GM21526 (cell line): ENCODE data around the gene RXRA.

ENCODE experiments used
- ATAC-seq: cut with Tn5 transposase; IDR thresholded peaks from one replicate; pipeline ENCODE4 v1.9.1; 2021; ENCODE audit warnings: moderate library complexity; ENCODE audit not compliant: unreplicated experiment, low FRiP score

Gene RXRA

GRCh38 chr9:134477927-134478326 lies 151.7 kb downstream of the RXRA start:
- ATAC-seq, result no peak

- no peak for ATAC-seq
Measured at GRCh38 chr9:134481762-134482161, 155.5 kb downstream of the RXRA start.

DNA sequence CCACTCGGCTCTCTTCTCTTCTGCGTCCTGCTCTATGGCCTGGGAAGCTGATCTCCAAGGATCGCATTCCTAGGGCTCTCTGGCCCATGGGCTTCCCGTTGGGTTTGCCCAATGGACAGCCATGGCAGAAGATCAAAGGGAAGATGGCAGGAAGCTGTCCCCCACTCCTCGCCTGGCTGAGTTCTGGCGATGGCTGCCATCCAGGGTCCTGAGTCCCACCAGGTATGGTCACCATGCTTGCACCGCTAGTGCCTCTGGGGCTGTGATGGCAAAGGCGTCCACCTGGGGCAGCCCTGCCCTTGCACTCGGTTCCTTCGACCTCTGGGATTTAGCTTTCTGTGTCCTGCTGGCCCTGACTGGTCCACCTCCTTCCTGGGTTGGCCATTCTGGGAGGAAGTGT lies 156.0 kb downstream of the RXRA start:
- ATAC-seq, result no peak

DNA sequence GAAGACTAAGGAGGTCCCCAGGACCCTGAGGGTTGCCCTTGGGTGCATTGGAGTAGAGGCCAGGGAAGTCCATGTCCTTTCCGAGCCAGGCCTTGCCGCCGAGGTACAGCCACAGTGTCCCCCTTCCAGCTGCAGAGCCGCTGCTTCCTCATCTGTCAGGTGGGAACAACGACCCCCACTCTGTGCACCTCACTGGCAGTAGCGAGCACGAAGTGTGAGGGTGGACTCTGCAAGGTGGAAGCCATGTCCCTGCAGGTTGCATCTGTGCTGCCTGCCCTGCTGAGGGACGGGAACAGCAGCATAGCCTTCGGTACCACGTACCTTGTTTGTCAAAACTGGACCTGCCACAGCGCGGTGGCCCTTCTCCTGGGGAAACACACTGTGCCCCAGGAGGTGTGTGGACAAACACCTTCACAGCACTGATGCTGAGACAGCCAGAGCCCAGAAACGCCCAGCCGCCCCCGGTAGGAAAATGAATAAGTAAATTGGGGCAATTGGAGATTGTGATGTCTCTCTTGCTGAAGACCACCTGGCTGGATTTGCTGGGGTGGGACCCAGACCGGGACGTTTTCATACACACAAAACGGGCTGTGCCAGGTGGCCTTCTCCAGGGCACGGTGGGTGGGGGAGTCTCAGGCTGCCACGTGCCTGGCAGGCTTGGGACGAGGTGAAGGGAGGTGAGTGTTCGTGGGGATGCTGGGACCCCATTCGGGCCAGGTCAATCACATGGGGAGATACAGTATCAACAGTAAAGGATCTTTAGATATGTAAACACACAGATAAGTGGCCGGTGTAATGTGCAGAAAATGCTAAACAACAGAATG lies 157.3 kb downstream of the RXRA start:
- no peak for ATAC-seq

DNA sequence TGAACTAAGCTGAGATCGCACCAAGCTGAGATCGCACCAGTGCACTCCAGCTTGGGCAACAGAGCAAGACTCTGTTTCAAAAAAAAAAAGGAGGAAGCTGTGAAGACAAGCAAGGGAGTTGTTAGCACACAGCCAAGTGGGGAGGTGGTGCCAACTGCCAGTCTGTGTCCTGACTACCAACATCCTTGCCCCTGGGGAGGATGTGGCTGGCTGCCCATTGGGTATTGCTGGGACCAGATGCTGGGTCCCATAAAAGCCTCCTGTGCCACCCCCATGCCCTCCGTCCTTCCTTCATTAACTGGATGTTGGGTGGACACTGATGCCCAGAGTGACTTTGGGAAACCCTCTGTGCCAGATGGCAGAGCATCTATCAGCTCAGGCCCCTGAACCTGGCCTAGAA lies 158.2 kb downstream of the RXRA start:
- ATAC-seq, result no peak

GRCh38 chr9:134485653-134486052 lies 159.4 kb downstream of the RXRA start:
- no peak for ATAC-seq

DNA sequence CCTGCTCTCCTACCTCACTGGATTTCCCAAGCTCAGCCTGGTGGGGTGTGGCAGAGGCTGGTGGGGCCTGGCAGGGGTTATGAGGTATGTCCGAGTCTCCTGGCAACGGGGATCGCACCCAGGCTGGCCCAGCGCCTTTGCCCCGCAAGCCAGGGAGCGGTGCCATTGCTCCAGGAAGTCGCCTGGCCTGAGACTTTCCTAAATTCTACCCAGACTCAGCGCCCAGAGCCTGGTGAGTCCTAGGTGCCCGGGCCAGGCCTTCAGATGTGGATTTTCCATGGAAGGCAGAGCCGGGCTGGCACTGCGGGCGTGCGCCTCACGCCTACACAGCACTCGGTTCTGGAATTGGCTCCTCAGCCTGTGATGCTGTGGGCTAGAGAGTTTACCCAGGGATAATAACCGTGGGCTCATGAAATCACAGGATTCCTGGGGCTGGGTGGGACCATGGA lies 159.9 kb downstream of the RXRA start:
- ATAC-seq, result no peak

DNA sequence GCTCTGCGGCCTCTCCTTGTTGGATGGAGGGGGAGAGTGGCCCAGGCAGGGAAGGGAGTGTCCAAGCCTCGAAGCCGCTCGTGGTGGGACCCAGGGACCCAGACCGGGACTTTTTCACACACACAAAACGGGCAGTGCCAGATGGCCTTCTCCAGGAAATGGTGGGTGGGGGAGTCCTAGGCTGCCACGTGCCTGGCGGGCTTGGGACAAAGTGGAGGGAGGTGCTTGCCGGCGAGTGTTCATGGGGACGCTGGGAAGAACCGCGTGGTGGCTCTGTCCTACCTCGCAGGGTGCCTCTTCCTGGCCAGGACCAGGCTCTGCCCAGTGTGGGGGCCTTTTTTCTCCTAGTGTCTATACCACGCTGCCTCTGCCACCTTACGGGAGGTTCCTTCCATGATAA lies 160.3 kb downstream of the RXRA start:
- ATAC-seq, result no peak
